HCT116 (cell line): ENCODE data around the gene CDCA4. TPM values are rescaled to one million over a fixed set of nuclear protein-coding genes. Genes with fewer than 3 reads are reported as not detected.

ENCODE experiments used
- ATAC-seq: fragments of 200-7000 bp; cut with Tn5 transposase; 2 replicates; pipeline ENCODE4 v1.9.1; 2020; ENCODE audit warnings: mild to moderate bottlenecking, moderate library complexity
- BruUV-seq: library from RNA; stranded (reverse); fragments of 400-500 nt; replicated peaks from 2 replicates; lab custom pipeline; 2021; lab: Mats Ljungman, UMichigan
- CTCF ChIA-PET: fragments of 300-600 bp; sonication (Branson Sonifier 250); formaldehyde crosslinking; loops from one replicate; lab custom pipeline; 2021; ENCODE audit warnings: antibody characterized with exemption; lab: Charles Lee
- POLR2A ChIA-PET: fragments of 300-600, 350-600 bp; sonication (Branson Sonifier 250); formaldehyde crosslinking; loops from one replicate; lab custom pipeline; 2021; ENCODE audit warnings: antibody characterized with exemption; lab: Charles Lee
- RAD21 ChIA-PET, 2 experiments: fragments of 300-600 bp; sonication (Branson Sonifier 250); formaldehyde crosslinking; loops; one replicate each; lab custom pipeline; 2023; ENCODE audit warnings: low total read pairs in 2 of 2; ENCODE audit not compliant: uncharacterized antibody in 2 of 2, unreplicated experiment in 2 of 2, low non-redundant PET in 1 of 2; lab: Charles Lee
- DNase-seq: peaks from one replicate; pipeline ENCODE4 v3.0.0-alpha.2; 2010; ENCODE audit warnings: low read depth, low spot score
- H2AFZ ChIP-seq: fragments of 200-600 bp; shearing (Covaris generic), sonication (generic); 2 replicates; pipeline ENCODE4 v1.6.1; 2017; ENCODE audit warnings: low read depth, mixed run types, mixed read lengths, antibody characterized with exemption, low read length; ENCODE audit not compliant: poor library complexity, severe bottlenecking
- H3K27ac ChIP-seq: 2 replicates; pipeline ENCODE4 v1.5.1; 2012; ENCODE audit warnings: low read depth, low read length
- H3K27me3 ChIP-seq: fragments of 200-600 bp; sonication (generic); 2 replicates; pipeline ENCODE4 v1.6.1; 2016; ENCODE audit warnings: mixed run types, low read length, mixed read lengths; ENCODE audit not compliant: insufficient read depth
- H3K36me3 ChIP-seq, 2 experiments: fragments of 200-500 bp in 1 of 2; fragments of 200-600 bp in 1 of 2; sonication (Bioruptor generic) in 1 of 2; sonication (generic) in 1 of 2; 2 replicates each; pipeline versions ENCODE4 v1.5.1 to v1.6.1; 2014 to 2016; ENCODE audit warnings: low read length in 2 of 2, inconsistent platforms in 1 of 2, mixed read lengths in 1 of 2, mixed run types in 1 of 2; ENCODE audit not compliant: insufficient read depth in 2 of 2, control insufficient read depth in 1 of 2
- H3K4me1 ChIP-seq, 2 experiments: fragments of 200-600 bp in 1 of 2; sonication (generic) in 1 of 2; 2 replicates each; pipeline versions ENCODE4 v1.5.1 to v1.6.1; 2012 to 2017; ENCODE audit warnings: low read length in 2 of 2, inconsistent platforms in 1 of 2, mild to moderate bottlenecking in 1 of 2, mixed read lengths in 1 of 2, mixed run types in 1 of 2, moderate library complexity in 1 of 2; ENCODE audit not compliant: insufficient read depth in 2 of 2, control insufficient read depth in 1 of 2
- H3K4me2 ChIP-seq: fragments of 200-600 bp; sonication (generic); 2 replicates; pipeline ENCODE4 v1.6.1; 2017; ENCODE audit warnings: mixed run types, low read length, mixed read lengths
- H3K4me3 ChIP-seq, 2 experiments: fragments of 200-600 bp in 1 of 2; sonication (generic) in 1 of 2; replicated peaks in 1 of 2; 2 replicates each; pipeline ENCODE4 v1.5.1; 2011 to 2016; ENCODE audit warnings: low read length in 2 of 2, control low read depth in 1 of 2, low read depth in 1 of 2, mild to moderate bottlenecking in 1 of 2, mixed read lengths in 1 of 2, mixed run types in 1 of 2
- H3K79me2 ChIP-seq: fragments of 200-600 bp; sonication (generic); 2 replicates; pipeline ENCODE4 v1.6.1; 2017; ENCODE audit warnings: mild to moderate bottlenecking, mixed run types, low read length, moderate library complexity, mixed read lengths; ENCODE audit not compliant: insufficient read depth
- H3K9ac ChIP-seq: fragments of 200-600 bp; sonication (generic); 2 replicates; pipeline ENCODE4 v1.6.1; 2016; ENCODE audit warnings: low read length, mixed read lengths
- H3K9me2 ChIP-seq: fragments of 200-600 bp; sonication (generic), shearing (Covaris generic); 2 replicates; pipeline ENCODE4 v1.6.1; 2017; ENCODE audit warnings: mixed run types, mild to moderate bottlenecking, moderate library complexity; ENCODE audit not compliant: insufficient read depth
- H3K9me3 ChIP-seq, 2 experiments: fragments of 200-500 bp in 1 of 2; fragments of 200-600 bp in 1 of 2; sonication (Bioruptor generic) in 1 of 2; sonication (generic) in 1 of 2; 2 replicates each; pipeline ENCODE4 v1.6.1; 2014 to 2017; ENCODE audit warnings: low read length in 2 of 2, mixed read lengths in 2 of 2, inconsistent platforms in 1 of 2, low read depth in 1 of 2, mild to moderate bottlenecking in 1 of 2, mixed run types in 1 of 2, moderate library complexity in 1 of 2; ENCODE audit not compliant: control insufficient read depth in 1 of 2, insufficient read depth in 1 of 2
- H4K20me1 ChIP-seq: fragments of 200-600 bp; sonication (generic), shearing (Covaris generic); 2 replicates; pipeline ENCODE4 v1.6.1; 2017; ENCODE audit warnings: mixed run types, mild to moderate bottlenecking, moderate library complexity; ENCODE audit not compliant: insufficient read depth
- JUND ChIP-seq: IDR thresholded peaks from 2 replicates; pipeline ENCODE4 v1.6.1; 2012
- SP1 ChIP-seq: IDR thresholded peaks from 2 replicates; pipeline ENCODE4 v1.6.1; 2012; ENCODE audit warnings: low read depth
- SRF ChIP-seq: IDR thresholded peaks from 2 replicates; pipeline ENCODE4 v1.6.1; 2012; ENCODE audit warnings: low read depth
- ZNF274 ChIP-seq: fragments of 200-500 bp; sonication (Bioruptor generic); IDR thresholded peaks from 2 replicates; pipeline ENCODE4 v1.6.1; 2014; ENCODE audit warnings: mild to moderate bottlenecking, low read depth, low read length, inconsistent platforms
- intact Hi-C: fragments of 100-400 bp; cut with micrococcal nuclease; formaldehyde crosslinking; loops from 2 replicates; pipeline ENCODE4 v1.10.0; 2022
- total RNA-seq: library from RNA; stranded (reverse); gene quantifications from one replicate; pipeline ENCODE4 v1.2.1, GENCODE V29; 2021; ENCODE audit not compliant: unreplicated experiment
- TF ChIP-seq, protein P1 (sequence below): IDR thresholded peaks from 2 replicates; pipeline ENCODE4 v1.6.1; 2011; ENCODE audit warnings: mild to moderate bottlenecking, low read length, moderate library complexity; ENCODE audit not compliant: insufficient replicate concordance; ENCODE audit errors: extremely low read depth
- TF ChIP-seq, protein P2 (sequence below): IDR thresholded peaks from 2 replicates; pipeline ENCODE4 v1.6.1; 2012

Gene CDCA4
- total RNA-seq, 1 experiment from 2014 or later = 62.4 TPM

DNA sequence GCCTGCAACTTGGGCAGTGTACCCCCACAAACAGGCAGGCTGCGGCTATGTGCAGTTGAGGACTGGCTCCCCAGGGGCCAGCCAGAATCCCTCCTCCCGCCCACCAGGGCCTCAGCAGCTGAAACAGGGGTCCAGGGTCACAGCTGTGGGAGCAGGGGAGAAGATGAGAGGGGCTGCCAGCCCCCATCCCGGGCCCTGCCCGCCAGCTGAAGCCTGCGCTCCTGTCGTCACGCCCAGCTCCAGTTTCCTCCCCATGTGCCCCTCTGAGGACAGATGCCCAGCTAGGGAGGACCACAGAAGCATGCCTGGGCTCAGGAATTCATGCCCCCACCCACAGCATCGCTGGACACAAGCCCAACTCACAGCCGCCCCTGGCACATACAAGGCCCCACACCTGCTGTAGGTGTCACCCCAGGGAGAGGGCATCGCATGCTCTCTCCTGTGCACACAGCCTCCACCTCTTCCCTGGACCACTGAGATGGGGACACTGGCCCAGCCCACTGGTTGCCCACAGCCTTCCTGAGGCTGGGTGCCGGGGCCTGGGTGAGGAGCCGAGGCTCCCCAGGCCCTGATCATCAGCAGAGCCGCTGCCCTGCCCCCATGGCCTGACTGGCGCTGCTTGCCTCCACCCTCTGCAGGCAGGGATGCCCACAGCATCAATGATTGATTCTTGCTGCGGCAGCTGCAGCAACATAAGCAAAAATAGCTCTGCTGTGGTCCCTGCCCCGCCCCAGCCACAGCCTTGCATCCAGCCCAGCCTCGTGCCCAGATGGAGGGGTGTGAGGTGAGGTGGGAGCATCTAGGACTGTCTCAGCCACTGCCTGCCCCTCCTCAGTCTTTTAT is 39.0 kb downstream of the CDCA4 start:
- no peak overlapping the region for H3K27ac ChIP-seq
- no peaks in the 10 kb centered on the region for H3K9me3 ChIP-seq
- H3K9ac ChIP-seq = no peak overlapping the region
- H3K79me2 ChIP-seq = peaks cover 4% of the 10 kb centered on the region; the same call in 1 of the 2 replicates
- CTCF ChIA-PET = no interaction called here
- H3K4me3 ChIP-seq = no peak overlapping the region
- no peaks in the 10 kb centered on the region for H3K27me3 ChIP-seq
- no TSS peak for BruUV-seq
- H3K4me2 ChIP-seq = no peak overlapping the region
- H4K20me1 ChIP-seq = no peaks in the 10 kb centered on the region
- no peaks in the 10 kb centered on the region for H3K9me2 ChIP-seq
- no peak for TF ChIP-seq ZNF274
- TF ChIP-seq, protein P1, sequence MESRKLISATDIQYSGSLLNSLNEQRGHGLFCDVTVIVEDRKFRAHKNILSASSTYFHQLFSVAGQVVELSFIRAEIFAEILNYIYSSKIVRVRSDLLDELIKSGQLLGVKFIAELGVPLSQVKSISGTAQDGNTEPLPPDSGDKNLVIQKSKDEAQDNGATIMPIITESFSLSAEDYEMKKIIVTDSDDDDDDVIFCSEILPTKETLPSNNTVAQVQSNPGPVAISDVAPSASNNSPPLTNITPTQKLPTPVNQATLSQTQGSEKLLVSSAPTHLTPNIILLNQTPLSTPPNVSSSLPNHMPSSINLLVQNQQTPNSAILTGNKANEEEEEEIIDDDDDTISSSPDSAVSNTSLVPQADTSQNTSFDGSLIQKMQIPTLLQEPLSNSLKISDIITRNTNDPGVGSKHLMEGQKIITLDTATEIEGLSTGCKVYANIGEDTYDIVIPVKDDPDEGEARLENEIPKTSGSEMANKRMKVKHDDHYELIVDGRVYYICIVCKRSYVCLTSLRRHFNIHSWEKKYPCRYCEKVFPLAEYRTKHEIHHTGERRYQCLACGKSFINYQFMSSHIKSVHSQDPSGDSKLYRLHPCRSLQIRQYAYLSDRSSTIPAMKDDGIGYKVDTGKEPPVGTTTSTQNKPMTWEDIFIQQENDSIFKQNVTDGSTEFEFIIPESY = no peak
- no peak for TF ChIP-seq SRF
- TF ChIP-seq JUND = no peak
- TF ChIP-seq, protein P2, sequence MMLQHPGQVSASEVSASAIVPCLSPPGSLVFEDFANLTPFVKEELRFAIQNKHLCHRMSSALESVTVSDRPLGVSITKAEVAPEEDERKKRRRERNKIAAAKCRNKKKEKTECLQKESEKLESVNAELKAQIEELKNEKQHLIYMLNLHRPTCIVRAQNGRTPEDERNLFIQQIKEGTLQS = no peak
- no peak for TF ChIP-seq SP1
- TF ChIP-seq, all 23 proteins: peak for 0
- ATAC-seq (no peak), DNase-seq (no peak)
- intact Hi-C loops = no loop called here
- POLR2A ChIA-PET = no interaction called here
- RAD21 ChIA-PET = no interaction called here
- Histone ChIP-seq H3K4me1 (peaks cover 30 to 52% of the 10 kb centered on the region in 2 experiments), H3K36me3 (no peaks in the 10 kb centered on the region), H2AFZ (no peak overlapping the region)
